Epidermal melanocyte (primary cell): Measurements from ENCODE around the gene PARD3.

Source experiments
- DNase-seq: peaks from one replicate; pipeline ENCODE4 v3.0.0; 2011; ENCODE audit warnings: low spot score; ENCODE audit not compliant: insufficient read length

The PARD3 gene

DNA sequence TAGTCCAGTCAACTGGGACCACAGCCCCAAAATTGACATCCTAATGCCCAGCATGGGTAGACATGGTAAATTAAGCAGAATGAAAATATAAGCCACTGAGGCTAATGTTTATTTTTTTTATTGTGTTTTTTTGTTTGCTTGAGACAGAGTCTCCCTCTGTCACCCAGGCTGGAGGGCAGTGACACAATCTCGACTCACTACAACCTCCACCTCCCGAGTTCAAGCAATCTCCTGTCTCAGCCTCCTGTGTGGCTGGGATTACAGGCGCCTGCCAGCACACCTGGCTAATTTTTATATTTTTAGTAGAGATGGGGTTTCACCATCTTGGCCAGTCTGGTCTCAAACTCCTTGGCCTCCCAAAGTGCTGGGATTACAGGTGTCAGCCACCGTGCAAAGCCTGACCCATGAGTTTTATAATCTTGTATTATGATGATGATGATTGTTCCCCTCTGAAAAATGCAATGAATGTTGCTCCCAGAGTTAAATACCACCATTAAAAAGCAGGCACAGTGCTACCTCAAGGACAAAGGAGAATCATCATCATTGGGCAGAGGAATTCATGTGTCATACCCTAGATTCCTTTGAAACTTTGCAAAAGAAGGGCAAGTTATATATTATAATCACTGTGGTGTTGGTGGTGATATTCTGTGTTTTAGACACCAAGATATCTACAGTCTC is 228.0 kb downstream of the PARD3 start:
- no peak for DNase-seq

DNA sequence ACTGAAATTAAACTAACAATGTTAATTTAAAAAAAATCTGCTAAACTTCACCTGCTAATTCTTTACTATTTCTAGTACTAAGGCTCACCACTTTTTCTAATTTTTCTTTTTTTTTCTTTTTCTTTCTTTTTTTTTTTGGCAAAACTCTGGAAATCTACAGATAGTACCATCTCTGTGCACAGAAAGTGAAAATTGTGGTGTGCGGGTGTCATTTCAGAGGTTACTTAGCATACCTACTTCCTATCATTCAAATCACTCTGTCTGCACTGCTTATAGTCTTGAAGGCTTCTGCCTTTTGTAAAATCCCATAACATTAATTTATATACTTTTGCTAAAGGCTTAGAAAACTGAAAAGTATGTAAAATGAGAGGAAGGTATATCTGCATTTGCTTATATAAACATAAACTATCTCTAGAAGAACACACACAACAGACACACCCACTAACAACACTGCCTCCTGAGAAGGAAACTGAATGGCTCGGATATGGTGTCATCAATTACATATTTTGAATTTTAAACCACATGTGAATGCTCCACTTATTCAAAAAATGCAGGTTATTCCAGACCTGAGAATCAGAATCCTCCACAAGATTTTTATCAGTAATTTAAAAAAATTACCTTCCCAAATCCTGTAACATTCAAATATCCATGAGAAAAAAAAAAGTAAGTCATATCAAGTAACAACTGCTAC is 229.5 kb downstream of the PARD3 start:
- no peak for DNase-seq

DNA sequence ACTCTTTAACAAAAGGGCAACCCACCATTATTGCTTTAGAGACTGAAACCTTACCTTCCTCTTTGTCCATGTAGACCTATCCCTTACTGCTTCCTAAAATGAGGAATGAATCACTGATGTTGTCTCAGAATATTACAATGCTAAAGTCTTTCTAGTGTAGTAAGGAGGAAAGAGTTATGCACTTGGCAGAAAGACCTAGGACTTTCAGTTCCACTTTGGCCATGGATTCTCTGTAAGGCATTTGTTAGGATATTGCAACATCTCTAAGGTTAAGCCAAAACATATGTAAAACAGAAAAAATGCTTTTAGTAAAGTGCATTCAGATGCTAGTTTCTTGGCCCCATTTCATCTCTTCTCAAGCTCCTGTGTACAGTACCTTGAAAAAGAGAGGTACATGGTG is 230.9 kb downstream of the PARD3 start:
- DNase-seq: no peak

DNA sequence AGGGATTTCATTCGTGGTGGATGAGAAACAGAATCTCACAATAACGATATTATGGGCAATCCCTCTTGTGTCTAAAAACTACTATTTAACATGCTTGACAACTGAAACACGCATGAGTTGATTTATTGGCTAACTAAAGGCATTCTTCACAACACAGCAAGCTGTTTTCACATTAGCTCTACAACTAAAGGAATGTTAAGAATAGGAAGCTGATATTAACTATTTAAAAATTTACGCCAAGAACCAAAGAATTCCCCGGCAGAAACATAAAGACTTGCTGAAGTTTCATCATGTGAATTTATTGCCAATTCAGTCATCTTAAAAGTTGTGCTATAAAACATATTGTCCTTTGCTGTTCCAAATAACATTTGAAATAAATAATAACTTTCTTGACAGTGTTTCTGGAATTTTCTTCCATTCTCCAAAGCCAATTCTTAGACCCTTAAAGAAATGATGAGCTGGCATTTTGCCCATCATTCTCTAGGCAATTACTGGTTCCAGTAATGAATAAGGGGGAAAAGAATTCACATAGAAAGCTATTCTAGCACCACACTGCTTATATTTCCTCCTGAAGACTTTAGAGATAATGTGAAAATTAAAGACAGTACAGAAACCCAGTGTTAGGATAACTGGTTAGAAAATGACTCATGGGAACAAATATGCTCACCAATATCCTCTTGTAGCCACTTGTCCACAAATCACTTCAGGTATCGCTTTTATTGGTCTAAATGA is 233.1 kb downstream of the PARD3 start:
- no peak for DNase-seq

DNA sequence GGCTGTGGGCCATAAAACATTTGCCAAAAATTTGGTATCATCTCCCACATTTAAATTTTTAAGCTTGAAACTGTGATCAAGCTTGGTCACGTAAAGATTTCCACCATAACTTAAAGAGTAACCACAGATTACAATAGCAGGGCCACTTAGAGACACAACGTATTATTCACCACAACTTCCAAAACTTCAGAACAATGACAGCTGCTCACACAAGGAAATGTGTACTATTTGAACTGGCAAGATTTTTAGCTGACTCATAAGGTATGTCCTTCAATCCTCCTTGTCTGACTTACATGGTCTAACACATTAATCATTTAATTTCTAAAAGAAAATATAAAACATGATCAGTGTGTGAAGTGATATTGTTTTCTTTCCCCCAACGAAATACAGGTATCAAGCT is 234.5 kb downstream of the PARD3 start:
- no peak for DNase-seq

DNA sequence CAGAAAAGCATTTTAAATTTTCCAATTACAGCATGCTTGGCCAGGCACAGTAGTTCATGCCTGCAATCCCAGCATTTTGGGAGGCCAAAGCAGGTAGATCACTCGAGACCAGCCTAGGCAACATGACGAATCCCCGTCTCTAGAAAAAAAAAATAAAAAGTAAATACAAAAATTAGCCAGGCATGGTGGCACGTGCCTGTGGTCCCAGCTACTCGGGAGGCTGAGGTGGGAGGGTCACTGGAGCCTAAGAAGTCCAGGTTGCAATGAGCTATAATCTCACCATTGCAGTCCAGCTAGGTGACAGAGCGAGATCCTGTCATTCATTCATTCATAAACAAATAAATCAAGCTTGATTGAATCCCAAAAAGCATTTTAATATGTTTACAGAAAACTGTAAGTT is 234.9 kb downstream of the PARD3 start:
- DNase-seq: no peak

DNA sequence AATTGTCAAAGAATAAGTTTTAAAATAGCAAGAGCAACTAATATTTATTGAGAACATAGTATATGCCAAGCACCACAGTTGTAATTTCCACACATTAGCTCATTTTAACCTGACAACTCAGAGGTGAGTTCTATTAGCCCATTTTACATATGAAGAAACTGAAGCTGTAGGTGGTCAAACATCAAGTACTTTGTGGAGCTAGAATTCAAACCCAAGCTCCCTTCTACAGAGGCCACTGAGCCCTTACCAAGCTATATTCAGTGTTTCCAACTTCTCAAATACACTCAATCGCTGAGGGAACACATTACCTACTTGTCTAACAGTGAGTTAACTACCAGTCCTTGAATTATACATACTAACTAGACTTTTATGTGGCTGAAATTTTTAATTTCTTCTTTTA is 236.6 kb downstream of the PARD3 start:
- DNase-seq: no peak

DNA sequence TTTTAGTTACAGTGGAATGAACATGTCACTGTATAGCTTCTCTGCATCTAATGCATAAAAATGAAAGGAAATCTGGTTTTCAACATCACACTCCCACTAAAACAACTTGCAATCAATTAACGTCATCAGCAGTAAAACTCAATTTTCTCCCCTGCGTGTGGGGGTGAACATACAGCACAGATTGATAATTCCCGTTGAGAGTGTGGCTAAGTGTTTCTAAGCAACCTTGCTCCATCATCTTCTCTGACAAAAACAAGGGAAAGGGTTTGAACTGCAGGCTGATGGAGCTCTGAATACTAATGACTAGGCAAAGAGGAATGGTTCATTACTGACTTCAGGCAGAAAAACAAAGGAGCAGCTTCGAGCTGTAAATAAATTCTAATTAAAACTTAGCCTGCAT is 238.3 kb downstream of the PARD3 start:
- DNase-seq: no peak

DNA sequence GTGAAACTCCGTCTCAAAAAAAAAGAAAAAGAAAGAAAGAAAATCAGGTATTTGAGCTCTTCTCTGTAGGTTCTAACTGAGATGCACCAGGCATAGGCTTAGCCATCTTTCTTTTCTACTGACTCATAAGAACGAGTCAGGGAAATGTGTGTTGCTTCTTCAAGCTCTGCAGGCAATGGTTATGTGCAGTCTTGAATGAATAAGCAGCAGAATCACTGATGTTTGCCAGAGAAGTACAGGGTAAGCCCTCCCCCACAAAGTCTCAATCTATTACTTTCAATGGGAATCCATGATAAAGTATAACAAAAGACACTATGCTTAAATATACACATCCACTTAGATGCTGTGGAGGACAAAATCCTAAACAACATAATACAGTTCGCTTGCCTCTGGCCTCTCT is 239.2 kb downstream of the PARD3 start:
- no peak for DNase-seq

DNA sequence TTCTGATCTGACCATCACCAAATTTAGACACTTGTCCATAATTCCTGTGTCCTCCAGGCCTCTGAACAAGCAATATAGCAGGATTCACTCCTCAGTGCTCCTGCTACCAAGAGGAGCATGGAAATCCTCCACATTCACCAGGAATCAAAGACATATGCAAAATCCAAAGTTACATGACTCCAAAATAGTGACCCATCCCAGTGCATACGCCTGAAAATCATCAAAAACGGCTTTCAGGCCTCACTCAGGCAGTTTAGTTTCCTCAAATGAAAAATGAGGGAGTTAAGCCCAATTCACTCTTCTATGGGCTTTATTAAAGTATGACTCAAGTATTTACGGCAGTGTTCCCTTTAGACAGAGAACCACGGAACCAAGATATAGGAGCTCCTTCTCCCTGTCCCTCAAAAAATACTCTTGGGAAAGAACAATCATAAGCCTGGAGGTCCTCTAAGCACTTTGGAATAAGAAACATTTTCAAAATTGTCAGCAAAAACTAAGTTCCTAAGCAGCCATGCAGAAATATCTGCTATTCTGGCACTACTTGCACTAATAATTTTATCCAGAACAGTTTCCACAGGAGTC is 240.7 kb downstream of the PARD3 start:
- DNase-seq: no peak

DNA sequence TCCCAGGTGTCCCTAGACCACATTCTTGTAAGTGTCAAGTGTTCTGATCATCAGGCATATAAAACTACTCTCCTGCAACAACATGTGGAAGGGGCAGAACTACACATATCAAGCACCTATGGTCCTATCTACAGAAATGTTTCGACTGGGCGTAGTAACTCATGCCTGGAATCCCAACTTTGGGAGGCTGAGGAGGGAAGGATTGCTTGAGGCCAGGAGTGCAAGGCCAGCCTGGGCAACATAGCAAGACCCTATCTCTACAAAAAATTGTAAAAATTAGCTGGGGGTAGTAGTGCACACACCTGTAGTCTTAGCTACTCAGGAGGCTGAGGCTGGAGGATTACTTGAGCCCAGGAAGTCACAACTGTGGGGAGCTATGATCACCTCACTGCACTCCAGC is 244.2 kb downstream of the PARD3 start:
- DNase-seq: no peak

DNA sequence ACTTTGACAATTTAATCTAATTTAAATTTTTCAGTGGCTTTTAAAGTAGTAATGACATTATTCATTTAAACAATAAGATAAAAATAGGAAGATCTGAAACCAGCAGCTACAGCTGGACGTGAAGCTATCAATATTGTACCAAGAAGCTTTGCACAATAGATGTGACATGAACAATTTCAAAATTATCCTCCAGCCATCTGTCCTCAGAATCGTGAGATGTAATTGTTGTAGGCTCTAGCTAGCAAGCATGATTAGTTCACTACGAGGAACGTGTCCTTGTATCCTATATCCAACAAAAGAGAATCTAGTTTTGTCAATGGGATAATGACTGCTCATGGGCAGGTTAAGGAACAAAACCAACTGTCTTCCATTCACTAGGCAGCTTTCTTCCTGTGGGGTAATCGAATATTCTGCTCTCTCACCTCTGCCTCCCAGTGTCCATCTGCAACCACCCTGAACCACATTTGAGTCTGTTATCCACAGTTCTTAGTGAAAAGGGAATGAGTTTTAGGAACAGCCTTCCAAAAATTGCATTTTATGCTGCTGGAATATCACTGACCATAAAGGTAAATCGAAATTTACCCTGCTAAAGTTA is 247.3 kb downstream of the PARD3 start:
- no peak for DNase-seq

DNA sequence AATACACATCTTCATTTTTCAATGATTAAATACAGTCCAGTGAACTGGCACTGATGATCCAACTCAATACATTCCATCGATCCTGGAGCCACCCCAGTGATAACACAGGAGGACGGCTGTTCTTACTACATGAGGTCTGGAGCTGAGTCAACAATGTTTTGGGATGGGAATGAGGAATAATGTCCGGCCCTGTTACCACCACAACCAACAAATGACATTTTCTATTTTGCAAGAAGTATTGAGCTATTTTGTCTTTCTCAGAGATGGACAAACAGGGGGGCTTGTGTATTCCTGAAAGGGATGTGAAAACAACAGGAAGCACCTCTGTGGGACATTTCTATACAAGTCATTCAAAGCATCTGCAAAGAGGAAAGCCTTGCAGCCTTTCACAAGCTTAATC is 249.2 kb downstream of the PARD3 start:
- no peak for DNase-seq

DNA sequence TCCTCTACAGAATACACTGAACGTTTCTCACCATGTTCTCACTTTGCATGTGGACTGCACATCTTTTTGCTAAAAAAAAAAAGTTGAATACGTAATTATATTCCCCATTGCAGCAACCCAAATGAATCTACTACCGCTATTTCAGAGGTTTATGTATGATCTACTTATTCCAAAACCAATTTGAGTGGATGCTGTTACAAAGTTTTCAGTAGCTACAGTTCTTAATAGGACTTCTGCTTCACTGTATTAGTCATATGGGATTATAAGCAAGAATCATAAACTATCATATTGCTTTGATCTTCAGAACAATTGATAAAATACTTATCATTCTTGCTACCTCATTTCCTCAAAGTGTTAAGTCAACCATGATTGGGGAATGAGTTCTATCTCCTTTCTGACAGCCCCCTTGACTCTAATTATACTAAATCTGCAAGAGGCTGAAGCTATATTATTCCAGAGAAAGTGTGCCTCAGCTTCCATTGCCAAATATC is 257.0 kb downstream of the PARD3 start:
- DNase-seq: no peak

DNA sequence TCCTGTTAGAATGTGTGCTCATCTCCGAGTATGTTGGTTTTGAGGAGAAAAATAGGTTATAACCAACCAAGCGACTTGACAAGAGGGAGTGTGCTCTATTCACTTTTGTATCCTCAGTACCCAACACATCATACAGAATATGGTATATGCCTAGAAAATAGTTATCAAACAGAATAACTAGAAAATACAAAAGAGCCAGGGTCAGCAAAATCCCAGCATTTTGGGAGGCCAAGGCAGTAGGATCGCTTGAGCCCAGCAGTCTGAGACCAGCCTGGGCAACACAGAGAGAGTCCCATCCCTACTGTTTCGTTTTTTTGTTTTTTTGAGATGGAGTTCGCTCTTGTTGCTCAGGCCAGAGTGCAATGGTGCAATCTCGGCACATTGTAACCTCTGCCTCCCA is 257.9 kb downstream of the PARD3 start:
- DNase-seq: no peak

DNA sequence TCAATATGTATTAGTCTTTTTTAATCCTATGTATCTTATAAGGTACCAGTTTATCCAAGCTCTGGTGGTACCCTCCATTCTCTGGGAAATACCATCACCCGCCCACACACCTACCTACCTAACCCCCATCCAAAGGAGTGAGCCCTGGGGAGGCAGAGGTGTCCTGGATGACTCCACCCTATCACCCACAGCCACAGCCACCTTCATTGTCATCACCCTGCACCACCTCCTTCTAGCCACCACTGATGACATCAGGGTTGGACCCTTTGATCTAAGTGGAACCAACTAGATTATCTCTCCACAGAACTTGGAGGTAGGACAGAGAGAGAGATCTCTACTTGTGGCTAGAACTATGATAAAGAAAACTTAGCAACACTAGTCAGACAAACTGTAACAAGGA is 259.4 kb downstream of the PARD3 start:
- DNase-seq: no peak

DNA sequence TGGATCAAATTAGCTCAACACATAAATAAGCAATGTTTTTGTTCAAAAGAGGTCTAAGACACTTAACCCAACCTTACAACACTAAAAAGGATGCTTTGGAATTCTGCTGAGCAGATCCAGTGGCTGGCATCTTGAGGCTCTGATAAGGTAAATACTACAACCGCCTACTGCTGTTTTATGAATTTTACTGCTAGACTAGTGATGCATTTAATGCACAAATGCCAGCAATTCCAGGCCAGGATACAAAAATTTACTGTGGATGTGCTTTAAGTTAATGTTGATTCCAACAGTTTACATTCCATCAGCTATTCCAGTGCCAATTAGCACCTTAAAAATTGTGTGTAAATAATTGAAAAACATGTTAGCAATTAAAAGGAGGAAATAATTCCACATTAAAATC is 261.3 kb downstream of the PARD3 start:
- no peak for DNase-seq

DNA sequence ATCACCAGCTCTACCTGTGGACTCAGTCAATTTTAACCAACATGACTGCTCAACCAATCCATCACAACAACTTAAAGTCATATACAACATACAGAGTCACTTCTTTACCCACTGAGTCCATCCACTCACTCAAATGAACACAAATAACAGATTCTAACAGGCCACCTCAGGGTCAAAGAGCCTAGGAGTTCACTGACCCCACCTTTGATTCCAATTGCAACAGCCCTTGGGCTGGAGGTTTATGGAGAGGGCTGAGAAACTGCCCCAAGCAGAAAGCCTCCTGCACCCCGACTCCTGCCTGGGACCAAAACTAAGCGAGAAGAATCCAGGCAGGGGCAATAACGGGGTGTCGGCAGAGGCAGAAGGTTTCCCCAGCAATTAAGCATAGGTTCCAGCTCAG is 263.8 kb downstream of the PARD3 start:
- DNase-seq: no peak

DNA sequence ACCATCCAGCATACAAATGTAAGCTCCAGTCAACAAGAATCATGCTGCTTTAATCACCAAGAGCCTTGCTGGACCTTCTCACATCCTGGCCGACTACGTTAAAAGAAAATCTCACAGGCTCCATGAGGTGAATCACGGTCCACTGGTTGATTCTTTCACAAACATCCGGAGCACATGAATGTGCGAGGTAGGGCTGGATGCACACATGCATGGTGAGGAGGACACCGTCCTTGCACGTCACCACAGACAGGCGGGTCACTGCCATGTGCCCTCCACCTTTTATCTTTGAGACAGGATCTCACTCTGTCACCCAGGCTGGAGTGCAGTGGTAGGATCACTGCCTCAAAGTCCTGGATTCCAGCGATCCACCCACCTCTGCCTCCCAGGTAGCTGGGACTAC is 265.1 kb downstream of the PARD3 start:
- DNase-seq: no peak

DNA sequence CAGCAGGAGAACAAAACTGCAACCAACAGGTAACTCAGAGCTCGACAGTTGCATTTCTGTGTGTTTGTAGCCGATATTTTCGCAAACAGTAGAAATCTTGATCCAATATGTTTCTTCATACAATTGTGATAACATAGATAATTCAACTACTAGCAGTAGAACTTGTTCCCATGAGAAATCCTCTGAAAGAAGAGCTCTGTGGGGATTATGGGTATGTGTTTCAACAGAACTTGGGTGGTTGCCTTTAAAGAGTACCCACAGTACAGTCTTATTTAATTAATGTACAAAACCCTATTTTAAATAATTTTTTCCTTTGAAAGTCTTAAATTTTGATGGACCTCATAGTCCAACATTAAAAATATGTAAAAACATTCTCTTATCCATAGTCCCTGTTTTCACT is 266.1 kb downstream of the PARD3 start:
- no peak for DNase-seq

DNA sequence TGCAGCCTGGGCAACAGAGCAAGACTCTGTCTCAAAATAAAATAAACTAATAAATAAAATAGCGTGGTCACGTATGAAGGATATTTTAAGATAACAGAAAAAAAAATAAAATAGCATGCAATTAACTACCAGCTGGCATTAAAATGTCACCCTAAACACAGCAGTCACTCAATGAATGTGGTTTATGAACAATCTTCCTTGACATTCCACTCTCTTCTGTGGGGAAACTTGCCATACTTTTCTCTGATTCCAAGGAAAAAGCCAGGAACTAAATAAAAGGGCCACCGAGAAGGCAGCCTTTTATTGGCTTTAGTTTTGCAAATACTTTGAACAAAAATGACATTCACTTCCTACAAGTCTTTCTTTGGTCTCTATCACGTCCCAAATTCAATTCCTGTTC is 266.6 kb downstream of the PARD3 start:
- no peak for DNase-seq

DNA sequence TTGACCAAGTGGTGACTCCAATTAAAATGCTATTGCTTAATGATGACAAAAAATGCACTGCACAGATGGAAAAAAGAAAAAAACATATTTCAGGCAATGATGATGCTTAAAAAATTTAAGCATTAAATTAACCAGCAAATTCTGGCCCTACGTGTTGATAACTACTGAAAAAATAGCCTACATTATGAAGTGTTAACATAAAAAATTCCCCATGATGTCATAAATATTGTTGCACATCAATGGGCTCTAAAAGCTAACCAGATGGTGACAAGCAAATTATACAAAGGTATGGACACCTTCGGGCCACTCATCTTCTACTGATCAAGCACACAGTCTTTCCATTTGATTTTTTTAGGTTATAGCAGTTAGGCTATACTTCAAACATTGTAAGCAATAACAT is 267.4 kb downstream of the PARD3 start:
- no peak for DNase-seq
